HG02623 (cell line): Measurements from ENCODE around the gene C4orf51.

ENCODE experiments used
- ATAC-seq: cut with Tn5 transposase; IDR thresholded peaks from one replicate; pipeline ENCODE4 v1.9.1; 2021; ENCODE audit warnings: moderate library complexity; ENCODE audit not compliant: unreplicated experiment

The C4orf51 gene

DNA sequence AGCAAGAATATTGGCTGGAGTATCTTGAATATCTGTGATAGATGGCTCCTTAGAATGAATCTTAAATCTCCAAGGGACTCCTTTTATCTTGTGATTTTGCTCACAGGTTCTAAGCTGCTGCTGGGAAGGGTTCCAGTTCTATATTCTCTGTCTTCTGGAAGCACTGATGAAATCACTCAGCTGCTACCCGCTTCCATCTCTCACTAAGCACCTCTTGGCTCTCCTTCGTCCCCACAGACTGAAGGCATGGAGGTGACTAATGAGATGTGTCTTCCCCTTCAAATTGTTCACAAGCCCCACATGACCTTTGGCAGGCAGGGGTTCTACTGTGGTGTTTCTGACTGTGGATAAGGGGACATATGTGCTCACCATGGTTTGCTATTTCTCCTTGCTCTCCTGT is 75.9 kb downstream of the C4orf51 start:
- ATAC-seq = no peak

DNA sequence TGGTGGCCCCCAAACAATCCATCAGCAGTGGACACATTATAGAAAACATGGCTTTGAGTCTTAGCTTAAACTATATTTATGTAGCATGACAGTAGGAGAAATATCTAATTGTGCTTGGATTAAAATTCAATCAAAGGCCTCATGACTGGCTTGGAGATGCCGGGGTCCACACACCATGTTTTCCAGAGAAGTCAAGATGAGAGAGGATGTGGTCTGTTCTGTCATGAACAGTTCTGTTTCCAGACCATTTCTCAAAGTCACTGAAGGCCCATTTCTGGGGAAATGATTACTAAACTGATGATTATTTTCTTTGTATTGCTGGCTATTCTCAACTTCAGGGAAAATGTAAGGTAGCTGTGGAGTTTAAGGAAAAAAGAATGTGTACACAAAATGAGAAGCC is 76.3 kb downstream of the C4orf51 start:
- no peak for ATAC-seq

DNA sequence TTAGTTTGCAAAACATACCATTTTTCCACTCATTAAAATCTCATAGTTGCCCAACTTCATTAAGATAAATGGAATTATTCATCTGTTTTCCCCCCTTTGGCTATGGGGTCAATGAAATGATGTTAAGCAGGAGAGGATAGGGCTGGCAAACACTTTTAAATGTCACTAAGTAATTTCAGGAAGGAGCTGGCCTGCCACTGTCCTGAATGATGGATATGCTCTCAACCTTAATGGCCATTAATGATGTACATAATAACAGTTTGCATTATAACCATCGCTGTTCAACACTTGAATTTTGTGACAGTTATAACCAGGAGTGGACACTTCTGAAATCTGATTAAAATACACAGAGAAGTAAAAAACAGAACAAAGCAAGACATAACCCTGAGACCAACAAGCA is 77.2 kb downstream of the C4orf51 start:
- ATAC-seq = no peak

DNA sequence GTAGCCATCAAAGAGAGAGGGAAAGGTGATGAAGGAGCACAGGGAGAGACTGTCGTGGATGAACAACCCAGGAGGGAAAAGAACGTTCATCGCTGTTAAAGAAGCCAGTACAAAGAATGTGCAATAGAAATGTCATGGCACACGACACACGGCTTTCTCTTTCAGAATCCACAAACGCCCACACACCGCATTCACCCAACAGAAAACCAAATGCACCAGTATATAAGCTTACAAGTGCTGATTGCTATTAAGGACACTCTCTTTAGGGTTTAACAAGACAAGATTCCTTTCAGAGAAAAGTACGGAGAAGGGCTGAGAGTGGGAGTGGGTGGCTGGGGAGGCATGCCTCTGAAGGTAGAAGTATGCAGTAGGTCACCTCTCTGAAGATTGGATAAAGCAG is 80.2 kb downstream of the C4orf51 start:
- ATAC-seq = no peak

DNA sequence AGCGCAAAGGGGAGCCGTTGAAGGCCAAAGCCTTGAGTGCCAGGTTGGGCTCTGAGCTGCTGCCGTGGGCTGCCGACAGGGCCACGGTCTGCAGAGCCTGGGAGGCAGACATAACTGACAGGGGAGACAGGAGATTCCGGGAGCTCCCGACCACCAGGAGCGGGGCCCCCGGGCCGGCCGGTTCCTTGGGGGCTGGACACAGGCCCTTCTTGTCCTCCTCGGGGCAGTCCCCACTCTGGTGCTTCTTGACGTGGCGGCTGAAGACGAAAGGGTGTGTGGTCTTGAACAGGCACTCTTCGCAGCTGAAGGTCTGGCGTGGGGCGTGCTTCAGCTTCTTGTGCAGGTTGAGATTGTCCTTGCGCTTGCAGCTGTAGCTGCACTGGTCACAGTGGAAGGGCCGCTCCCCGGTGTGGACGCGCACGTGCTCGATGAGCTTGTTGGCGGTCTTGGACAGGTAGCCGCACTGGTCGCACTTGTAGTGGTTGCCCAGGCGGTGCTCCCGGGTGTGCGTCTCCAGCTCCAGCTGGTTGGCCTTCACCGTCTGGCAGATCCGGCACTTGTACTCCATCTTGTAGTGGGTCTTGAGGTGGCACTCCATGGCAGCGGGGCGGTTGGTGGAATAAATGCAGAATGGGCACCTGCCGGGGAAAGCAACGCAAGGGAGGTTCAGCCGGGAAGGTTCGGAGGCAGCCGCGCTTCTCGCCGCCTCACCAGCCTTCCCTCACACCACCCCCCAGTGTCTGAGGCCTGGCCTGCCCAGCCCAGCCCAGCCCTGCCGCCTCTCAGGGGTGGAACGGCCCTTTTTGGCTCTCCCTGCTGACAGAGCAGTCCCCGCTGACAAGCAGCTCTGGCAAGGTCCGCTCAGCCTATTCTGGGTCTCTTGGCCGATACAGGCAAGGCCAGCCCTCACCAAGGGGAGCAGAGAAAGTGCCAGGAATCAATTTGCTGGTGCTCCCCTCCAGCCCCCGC is 81.3 kb downstream of the C4orf51 start:
- ATAC-seq = no peak

DNA sequence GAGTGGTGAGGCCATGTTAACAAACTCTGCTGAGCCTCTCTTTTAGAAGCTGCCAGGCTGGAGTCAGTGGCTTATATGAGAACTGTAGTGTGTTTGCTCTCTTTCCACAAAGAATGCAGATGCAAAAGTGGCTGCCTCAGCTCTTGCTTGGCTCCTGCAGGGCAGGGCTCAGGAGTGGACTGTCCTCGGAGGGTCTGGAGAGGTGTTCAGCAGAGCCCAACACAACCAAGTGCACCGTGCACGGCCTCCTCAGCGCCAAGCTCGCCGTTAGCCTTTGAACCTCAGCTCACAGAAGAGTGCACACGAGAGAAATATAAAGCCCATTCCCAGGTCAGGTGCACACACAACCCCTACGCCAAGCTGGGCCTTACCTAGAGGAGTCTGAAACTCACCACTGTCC is 82.8 kb downstream of the C4orf51 start:
- no peak for ATAC-seq

DNA sequence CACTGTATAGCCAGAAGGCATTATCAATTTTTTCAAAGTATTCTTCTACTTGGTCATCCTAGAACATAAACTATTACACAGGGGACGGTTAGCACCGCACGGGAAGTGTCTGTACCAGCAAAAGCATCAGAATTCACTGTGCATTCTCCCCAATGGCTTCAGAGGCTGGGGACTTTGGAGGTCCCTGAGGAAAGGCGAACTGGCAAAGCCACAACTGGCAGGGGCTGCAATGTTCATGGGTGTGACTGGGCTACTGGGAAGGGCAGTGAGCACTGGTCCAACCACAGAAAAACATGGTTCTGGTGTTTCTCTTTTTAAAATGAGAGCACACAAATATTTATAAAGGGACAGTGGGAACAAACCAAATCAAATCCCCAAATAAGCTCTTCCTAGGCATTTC is 83.5 kb downstream of the C4orf51 start:
- ATAC-seq = no peak

DNA sequence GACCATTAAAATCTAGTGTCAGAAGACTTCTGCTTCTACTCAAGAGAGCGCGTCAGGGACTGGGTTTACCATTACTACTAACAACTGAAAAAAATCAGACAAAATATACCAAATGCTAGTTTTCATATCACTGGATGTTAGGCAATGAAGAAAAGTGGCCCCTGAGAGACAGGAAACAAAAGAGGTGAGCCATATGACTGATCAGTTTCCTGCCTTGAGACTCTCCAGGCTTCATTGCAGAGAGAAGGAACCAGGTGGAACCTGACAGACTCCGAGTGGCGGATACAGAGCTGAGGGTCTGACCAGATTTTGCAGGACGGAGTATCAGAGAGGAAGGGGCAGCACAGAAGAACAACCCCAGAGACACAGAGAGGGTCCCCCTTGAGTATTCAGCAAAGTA is 86.3 kb downstream of the C4orf51 start:
- ATAC-seq = no peak

DNA sequence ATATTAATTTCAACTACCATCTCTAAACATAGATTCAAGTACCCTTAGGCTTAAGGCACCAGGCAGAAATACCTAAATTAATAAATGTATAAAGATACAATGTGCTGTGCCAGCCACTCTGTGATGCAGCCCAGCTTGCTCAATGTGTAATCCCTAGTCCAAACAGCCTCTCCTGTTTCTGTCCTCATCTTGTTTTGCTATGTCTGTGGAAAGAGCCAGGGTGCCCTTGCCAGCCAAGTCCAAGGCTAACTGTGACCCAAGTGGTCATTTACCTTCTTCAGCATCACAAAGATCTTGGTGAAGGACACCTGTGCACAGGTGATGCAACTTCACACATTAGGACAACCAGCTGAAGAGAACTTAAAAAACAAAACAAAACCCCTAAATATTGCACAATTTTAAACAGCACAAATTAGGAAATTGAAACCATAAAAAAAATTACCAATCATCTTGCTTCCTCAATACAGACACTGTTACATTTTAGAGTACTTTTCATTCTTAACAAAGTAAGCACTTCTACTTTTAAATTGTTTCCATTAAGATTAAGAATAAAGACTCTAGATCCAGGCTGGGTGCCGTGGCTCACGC is 89.6 kb downstream of the C4orf51 start:
- ATAC-seq = no peak

DNA sequence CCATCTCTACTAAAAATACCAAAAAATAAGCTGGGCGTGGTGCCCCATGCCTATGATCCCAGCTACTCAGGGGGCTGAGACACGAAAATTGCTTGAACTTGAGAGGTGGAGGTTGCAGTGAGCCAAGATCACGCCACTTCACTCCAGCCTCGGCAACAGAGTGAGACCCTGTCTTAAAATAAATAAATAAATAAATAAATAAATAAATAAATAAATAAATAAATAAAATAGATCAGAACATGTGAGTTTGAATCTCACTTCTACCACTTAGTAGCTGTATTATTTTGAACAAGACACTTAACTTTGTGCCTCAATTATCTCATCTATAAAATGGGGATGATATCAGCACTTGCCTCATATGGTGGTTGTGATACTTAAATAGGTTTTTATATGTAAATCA is 90.2 kb downstream of the C4orf51 start:
- no peak for ATAC-seq

DNA sequence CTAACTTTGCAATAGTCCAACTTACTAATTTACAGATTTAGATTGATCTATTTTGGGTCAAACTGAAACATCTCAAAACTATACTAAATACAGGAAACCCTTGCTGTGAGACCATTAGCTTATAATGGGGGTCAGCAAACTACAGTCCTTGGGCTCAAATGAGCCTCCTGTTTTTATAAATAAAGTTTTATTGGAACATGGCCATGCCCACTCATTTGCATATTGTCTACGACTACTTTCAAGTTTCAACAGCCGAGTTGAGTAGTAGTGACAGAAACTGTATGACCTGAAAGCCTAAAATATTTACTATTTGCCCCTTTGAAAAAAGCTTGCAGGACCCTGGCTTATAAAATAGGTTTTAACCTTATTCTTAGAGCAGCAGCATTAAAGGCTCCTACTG is 92.4 kb downstream of the C4orf51 start:
- ATAC-seq = no peak

DNA sequence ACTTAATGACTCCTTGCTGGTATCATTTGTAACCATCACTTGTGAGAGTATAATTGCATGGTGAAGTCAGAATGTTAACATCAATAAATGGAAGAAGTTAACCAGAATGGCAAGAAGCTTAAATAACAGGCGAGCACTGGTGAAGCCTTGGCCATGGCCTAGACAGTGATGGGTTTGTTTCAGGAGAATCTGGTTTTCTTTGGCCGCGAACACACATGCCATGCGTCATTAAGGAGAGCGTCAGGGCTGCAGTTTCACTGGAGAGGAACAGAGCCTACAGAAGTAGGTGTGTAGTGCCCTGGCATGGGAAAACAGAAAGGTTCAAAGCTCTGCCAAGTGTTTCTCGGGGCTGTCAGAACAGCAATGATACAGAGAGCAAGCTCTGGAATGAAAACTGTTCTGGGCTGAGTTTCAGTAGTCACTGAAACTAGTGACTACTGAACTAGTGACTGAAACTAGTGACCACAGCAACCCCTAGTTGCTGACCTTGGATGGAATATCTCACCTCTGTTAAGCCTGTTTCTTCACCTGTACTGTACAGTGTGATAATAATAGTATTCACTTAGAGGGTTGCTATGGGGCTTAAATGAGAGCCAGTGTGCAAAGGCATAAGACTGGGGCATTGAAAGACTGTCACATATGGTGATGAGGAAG is 93.8 kb downstream of the C4orf51 start:
- ATAC-seq = peak; percentile 90

DNA sequence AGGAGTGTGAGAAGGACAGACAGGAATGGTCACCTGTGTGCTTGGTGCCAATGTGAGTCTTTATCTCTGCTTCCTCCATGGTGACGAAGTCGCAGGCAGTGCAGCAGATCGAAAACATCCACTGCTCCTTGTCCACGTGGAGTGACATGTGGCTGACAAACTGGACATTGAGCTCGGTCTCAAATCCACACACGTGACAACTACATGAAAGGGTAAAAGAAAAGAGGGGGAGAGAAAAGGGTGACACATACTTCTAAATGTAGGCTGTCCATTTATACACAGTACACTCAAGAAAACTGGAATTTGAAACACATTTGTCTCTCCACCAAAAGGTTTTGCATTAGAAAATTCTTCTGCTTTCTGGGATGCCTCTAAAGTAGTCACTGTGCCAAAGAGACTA is 94.5 kb downstream of the C4orf51 start:
- ATAC-seq = no peak

DNA sequence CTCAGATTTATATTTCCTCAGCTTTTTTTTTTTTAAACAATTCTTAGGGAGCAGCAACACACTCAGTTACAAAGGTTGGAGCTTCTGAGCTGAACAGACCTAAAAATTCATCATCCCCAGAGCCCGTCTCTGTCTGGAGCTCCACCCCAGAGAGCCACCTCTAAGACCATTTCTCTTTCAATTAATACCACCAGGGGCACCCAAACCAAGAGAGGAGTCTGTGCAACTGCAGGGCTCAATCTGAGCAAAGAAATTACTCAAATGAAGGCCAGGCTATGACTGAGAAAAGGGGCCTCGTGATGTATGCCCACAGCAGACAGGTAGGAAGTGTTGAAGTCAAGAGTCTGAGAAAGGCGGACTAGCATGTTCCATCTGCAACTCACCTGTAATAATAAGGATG is 95.5 kb downstream of the C4orf51 start:
- no peak for ATAC-seq

DNA sequence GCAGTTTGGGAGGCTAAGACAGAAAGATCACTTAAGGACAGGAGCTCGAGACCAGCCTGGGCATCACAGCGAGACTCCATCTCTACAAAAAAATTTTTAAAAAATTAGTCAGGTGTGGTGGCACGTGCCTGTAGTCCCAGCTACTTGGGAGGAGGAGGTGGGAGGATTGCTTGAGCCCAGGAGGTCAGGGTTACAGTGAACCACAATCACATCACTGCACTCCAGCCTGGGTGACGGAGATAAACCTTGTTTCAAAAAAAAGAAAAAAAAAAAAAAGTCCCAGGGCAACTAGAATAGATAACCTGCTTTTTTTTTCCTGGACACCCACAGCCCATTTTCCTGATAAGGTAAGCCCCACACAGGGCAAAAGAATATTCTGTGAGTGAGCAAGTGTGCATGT is 96.3 kb downstream of the C4orf51 start:
- no peak for ATAC-seq

DNA sequence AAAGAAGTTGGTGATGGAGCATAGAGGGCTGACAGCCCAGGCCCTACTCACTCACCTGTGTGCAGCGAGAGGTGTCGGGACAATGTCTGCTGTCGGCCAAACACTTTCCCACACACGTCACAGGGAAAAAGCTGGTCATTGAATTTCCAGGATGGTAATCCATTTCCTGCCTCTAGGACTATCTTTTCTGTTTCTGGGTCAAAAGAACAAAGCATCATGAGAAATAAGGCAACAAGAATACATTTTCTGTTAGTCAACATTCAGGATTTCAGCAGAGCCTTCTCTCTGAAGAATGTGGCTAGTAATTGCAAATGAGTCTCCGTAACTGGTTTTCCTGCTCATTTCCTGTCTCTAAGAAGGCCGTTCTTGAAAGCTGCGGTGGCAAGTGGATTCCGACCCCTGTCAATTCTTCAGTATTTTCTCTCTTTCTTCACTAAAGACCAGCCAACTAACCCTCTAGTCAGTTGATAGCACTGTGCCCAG is 99.4 kb downstream of the C4orf51 start:
- ATAC-seq = no peak

DNA sequence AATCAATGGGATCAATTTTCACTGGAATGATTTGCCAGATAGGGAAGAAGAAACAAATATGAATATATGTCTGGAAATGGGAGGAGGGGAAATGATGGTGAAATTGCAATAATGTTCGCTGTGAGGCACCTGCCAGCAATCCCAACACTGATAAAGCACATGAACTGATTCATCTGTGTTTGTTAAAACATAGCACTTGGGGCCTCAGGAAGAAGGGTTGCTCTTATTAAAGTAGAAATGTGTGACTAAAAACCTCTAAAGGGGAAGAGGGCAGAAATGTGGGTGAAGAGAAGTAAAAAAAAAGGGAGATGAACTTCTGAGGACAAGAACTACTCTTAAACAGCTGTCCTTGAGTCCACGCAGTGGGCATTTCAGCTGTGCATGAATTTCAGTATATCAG is 101.4 kb downstream of the C4orf51 start:
- ATAC-seq = no peak
